ENCODE measurements around the gene CTBP2. TPM values are rescaled to one million over a fixed set of nuclear protein-coding genes. Genes with fewer than 3 reads are reported as not detected.

Gene CTBP2
- total RNA-seq, 1 donor from 2014 or later = 127 TPM

DNA sequence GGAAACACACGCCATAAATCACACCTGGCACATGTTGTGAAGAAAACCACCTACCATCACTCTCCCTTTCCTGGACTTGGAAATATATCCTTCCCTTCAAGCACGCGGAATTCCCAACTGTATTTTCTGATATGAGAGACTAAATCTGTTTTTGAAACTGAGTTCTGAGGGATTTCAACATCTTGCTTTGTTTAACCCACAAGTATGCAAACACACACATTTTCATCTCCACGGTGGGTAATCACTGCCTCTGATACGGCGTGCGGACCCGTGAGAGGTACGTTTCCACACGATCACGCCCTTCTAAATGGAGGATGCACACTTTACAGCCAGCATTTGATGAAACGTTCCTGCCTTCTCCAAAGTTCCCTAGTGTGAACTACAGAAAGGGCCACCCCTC lies 135.0 kb downstream of the CTBP2 start:
- H3K4me3 Mint-ChIP-seq = no peak overlapping the region
- H3K27ac Mint-ChIP-seq (ENCODE audit: unreplicated experiment) = peak overlapping the region; percentile 5
- H3K27me3 Mint-ChIP-seq (ENCODE audit: low read depth) = no peaks in the 10 kb centered on the region
- DNase-seq (ENCODE audit: low read depth, low spot score) = no peak
- TF ChIP-seq, protein P1, sequence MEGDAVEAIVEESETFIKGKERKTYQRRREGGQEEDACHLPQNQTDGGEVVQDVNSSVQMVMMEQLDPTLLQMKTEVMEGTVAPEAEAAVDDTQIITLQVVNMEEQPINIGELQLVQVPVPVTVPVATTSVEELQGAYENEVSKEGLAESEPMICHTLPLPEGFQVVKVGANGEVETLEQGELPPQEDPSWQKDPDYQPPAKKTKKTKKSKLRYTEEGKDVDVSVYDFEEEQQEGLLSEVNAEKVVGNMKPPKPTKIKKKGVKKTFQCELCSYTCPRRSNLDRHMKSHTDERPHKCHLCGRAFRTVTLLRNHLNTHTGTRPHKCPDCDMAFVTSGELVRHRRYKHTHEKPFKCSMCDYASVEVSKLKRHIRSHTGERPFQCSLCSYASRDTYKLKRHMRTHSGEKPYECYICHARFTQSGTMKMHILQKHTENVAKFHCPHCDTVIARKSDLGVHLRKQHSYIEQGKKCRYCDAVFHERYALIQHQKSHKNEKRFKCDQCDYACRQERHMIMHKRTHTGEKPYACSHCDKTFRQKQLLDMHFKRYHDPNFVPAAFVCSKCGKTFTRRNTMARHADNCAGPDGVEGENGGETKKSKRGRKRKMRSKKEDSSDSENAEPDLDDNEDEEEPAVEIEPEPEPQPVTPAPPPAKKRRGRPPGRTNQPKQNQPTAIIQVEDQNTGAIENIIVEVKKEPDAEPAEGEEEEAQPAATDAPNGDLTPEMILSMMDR (conservative IDR thresholded peaks at IDR 0.05) = no peak
- H3K9me3 Mint-ChIP-seq = no peaks in the 10 kb centered on the region
- H3K36me3 Mint-ChIP-seq (ENCODE audit: low read depth) = peaks cover 24% of the 10 kb centered on the region
- H3K4me1 Mint-ChIP-seq = peaks cover 54% of the 10 kb centered on the region

DNA sequence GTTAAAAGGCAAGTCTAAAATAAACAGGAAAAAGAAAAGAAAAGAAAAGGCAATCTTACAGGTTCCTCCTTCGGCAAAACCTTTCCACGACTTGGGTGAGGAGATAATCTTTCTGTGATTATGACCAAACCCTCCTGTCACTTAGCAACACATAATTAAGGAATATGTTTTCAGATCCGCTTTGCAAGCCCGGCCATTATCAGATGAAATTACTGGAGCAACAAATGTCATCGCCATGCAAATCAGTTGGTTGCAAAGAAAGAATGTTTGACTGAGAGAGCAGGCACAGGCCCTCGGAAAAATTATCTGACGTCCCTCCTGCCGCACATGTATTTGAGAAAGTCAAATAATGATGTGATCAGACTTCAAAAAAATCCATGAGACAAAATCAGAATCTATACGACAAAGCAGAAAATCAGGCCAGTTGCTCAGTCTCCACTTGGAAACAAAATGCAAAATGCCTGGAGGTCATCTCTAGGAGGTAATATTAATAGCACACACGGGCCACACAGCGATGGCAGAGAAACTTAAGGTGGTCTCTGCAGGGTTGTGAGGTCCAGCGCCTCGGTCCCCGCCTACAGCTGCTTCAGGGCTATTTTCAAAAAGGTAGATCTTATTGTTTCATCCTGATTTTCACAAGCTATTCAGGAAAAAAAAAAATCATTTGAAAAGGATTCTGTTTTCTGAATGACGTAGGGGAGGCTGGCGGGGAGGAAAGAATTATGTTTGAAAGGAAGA lies 135.7 kb downstream of the CTBP2 start:
- no peak overlapping the region for H3K27ac Mint-ChIP-seq (ENCODE audit: unreplicated experiment)
- H3K9me3 Mint-ChIP-seq = peaks cover under 1% of the 10 kb centered on the region
- no peak for DNase-seq (ENCODE audit: low read depth, low spot score)
- H3K4me3 Mint-ChIP-seq = no peak overlapping the region
- no peaks in the 10 kb centered on the region for H3K27me3 Mint-ChIP-seq (ENCODE audit: low read depth)
- peaks cover 28% of the 10 kb centered on the region for H3K36me3 Mint-ChIP-seq (ENCODE audit: low read depth)
- TF ChIP-seq, protein P1 (conservative IDR thresholded peaks at IDR 0.05) = no peak
- peaks cover 54% of the 10 kb centered on the region for H3K4me1 Mint-ChIP-seq

DNA sequence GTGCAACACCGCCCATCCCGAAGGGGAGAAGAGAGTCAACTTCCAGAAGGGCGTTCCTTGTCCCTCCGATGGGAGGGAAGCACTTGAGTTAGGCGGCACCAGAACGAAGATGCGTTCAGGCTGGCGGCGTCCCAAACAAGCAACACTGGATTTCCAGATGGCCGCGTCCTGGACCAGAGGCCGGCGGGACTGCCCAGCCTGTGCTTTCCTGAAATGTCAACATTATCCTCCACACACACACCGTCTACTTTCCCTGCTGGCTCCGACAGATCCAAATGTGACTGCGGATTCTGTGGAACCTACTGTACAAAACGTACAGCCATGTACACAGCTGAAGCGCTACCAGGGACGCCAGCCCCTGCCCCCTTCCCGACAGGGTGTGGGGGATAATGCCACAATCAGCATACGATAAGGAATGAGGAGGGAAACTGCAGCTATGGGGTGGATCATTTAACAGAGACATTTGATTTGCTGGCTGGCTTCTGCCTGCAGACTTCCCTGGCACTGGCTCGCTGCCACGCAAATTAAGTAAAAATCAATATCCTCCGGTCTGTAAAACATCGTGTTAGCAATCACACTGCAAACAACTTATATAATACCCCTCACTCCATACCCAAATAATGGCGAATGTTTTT lies 136.4 kb downstream of the CTBP2 start:
- Mint-ChIP-seq H3K4me3 (no peak overlapping the region), H3K9me3 (peaks cover 4% of the 10 kb centered on the region), H3K27ac (ENCODE audit: unreplicated experiment) (no peak overlapping the region), H3K4me1 (peaks cover 50% of the 10 kb centered on the region), H3K27me3 (ENCODE audit: low read depth) (no peaks in the 10 kb centered on the region), H3K36me3 (ENCODE audit: low read depth) (peaks cover 33% of the 10 kb centered on the region)
- TF ChIP-seq, protein P1 (conservative IDR thresholded peaks at IDR 0.05) = no peak
- DNase-seq (ENCODE audit: low read depth, low spot score) = no peak

DNA sequence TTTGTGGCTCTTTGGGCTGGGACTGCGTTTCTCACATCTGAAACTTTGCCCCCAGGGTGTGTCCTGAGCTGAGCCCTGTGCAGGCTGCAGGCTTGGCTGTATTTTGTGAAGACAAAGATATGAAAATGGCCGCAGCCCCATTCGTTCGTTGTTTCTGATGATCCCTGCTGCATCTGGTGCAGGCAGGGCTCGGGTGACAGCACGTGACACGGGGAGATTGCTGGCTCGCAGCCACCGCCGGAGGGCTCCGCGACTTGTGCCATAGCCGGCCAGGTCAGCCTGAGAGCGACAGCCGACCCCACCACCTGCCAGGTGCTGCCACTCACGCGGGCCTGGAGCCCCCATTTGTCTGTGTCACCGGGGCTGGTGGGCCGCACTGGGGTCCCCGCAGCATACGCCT lies 137.1 kb downstream of the CTBP2 start:
- H3K27ac Mint-ChIP-seq (ENCODE audit: unreplicated experiment) = peak overlapping the region; percentile 83
- H3K36me3 Mint-ChIP-seq (ENCODE audit: low read depth) = peaks cover 33% of the 10 kb centered on the region
- TF ChIP-seq, protein P1 (conservative IDR thresholded peaks at IDR 0.05) = no peak
- peaks cover 4% of the 10 kb centered on the region for H3K9me3 Mint-ChIP-seq
- DNase-seq (ENCODE audit: low read depth, low spot score) = no peak
- no peaks in the 10 kb centered on the region for H3K27me3 Mint-ChIP-seq (ENCODE audit: low read depth)
- H3K4me3 Mint-ChIP-seq = no peak overlapping the region
- peaks cover 43% of the 10 kb centered on the region for H3K4me1 Mint-ChIP-seq

DNA sequence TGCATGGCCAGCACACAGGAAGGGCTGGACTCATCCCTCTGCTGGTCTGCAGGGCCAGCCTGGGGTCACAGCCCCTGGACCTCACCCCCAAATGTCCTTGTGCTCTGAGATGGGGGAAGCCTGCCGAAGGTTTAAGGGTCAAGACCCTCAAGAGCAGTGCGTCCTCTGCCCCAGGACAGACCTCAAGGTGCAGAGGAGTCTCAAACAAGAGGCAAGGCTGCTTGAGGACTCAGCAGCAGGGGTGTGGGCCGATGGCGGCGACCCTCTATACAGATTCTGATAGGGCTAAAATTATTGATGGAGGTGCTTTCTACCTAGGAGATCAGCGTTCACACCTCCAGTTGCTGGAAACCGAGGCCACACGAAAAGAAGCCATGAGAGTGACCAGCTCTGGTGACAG lies 137.7 kb downstream of the CTBP2 start:
- H3K27ac Mint-ChIP-seq (ENCODE audit: unreplicated experiment) = peak overlapping the region; percentile 83
- H3K36me3 Mint-ChIP-seq (ENCODE audit: low read depth) = peaks cover 33% of the 10 kb centered on the region
- TF ChIP-seq, protein P1 (conservative IDR thresholded peaks at IDR 0.05) = no peak

More for the DNA sequence above, 137.7 kb downstream of the CTBP2 start:
- H3K27me3 Mint-ChIP-seq (ENCODE audit: low read depth) = no peaks in the 10 kb centered on the region
- H3K4me1 Mint-ChIP-seq = peaks cover 41% of the 10 kb centered on the region
- peaks cover 4% of the 10 kb centered on the region for H3K9me3 Mint-ChIP-seq
- no peak overlapping the region for H3K4me3 Mint-ChIP-seq
- no peak for DNase-seq (ENCODE audit: low read depth, low spot score)
